ENCODE data around the gene ZCCHC12. TPM values are rescaled to one million over a fixed set of nuclear protein-coding genes. Genes with fewer than 3 reads are reported as not detected.

ZCCHC12 gene
- total RNA-seq, 2 donors from 2014 or later, result 0.74 TPM; not detected in 1

DNA sequence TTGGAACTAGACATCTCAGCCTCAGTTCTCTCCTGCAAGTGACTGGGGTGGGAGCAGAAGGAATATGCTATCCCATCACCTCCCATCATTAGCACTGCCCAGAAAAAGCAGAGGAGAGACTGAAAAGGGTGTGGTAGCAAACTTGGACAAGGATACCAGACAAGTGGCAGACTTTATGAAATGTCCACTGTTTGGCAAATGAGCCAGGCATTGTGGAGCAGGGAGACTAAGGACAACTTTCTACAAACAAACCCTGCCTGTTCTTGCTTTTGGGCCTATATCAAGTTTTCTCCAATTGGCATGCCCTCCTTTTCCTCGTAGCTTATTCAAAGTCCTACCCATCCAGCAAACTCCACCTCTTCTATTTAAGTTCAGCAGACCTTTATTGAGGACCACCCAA, 41.6 kb downstream of the ZCCHC12 start:
- TF ChIP-seq POLR2AphosphoS5 (IDR thresholded peaks at IDR 0.05), result no peak
- TF ChIP-seq, protein P1, sequence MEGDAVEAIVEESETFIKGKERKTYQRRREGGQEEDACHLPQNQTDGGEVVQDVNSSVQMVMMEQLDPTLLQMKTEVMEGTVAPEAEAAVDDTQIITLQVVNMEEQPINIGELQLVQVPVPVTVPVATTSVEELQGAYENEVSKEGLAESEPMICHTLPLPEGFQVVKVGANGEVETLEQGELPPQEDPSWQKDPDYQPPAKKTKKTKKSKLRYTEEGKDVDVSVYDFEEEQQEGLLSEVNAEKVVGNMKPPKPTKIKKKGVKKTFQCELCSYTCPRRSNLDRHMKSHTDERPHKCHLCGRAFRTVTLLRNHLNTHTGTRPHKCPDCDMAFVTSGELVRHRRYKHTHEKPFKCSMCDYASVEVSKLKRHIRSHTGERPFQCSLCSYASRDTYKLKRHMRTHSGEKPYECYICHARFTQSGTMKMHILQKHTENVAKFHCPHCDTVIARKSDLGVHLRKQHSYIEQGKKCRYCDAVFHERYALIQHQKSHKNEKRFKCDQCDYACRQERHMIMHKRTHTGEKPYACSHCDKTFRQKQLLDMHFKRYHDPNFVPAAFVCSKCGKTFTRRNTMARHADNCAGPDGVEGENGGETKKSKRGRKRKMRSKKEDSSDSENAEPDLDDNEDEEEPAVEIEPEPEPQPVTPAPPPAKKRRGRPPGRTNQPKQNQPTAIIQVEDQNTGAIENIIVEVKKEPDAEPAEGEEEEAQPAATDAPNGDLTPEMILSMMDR (IDR thresholded peaks at IDR 0.05), result no peak
- no peak for TF ChIP-seq POLR2A (IDR thresholded peaks at IDR 0.05)
- Histone ChIP-seq H3K4me1 (replicated peaks) (no peaks in the 10 kb centered on the region), H3K36me3 (no peaks in the 10 kb centered on the region), H3K27ac (no peak overlapping the region), H3K9me3 (no peaks in the 10 kb centered on the region), H3K27me3 (replicated peaks; ENCODE audit: insufficient read depth) (no peaks in the 10 kb centered on the region), H3K4me3 (no peak overlapping the region)
- no peak for DNase-seq (ENCODE audit: low spot score)
- WGBS, result 25% methylated on average over 1 of the region's 1 CpG
- intact Hi-C loops (cut with DNase I), result no loop called here

DNA sequence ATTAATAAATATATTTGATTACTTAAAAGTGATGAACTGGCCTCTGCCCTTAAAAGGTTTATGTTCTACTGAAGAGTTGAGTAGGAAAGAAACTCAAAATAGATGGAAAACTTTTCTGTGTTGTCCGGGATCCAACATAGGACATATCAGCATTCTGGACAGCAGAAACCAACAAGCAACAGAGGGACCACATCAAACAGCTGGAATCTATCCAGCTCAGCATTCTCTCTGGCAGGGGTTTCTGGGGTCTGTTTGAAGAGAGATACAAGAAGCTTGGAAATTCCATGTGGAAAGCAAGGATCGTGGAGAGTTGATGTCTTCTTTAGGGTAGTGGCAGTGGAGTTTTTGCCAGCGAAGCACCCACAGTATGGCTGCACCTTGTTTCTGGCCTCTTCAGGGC, 43.6 kb downstream of the ZCCHC12 start:
- Histone ChIP-seq H3K9me3 (no peaks in the 10 kb centered on the region), H3K36me3 (no peaks in the 10 kb centered on the region), H3K27me3 (replicated peaks; ENCODE audit: insufficient read depth) (no peaks in the 10 kb centered on the region), H3K27ac (no peak overlapping the region), H3K4me3 (no peak overlapping the region), H3K4me1 (replicated peaks) (no peaks in the 10 kb centered on the region)
- intact Hi-C loops (cut with DNase I), result no loop called here
- TF ChIP-seq, protein P1 (IDR thresholded peaks at IDR 0.05), result no peak
- TF ChIP-seq POLR2AphosphoS5 (IDR thresholded peaks at IDR 0.05) (no peak), POLR2A (IDR thresholded peaks at IDR 0.05) (no peak)
- DNase-seq (ENCODE audit: low spot score), result no peak
- 72% methylated on average over 3 of the region's 3 CpGs for WGBS

DNA sequence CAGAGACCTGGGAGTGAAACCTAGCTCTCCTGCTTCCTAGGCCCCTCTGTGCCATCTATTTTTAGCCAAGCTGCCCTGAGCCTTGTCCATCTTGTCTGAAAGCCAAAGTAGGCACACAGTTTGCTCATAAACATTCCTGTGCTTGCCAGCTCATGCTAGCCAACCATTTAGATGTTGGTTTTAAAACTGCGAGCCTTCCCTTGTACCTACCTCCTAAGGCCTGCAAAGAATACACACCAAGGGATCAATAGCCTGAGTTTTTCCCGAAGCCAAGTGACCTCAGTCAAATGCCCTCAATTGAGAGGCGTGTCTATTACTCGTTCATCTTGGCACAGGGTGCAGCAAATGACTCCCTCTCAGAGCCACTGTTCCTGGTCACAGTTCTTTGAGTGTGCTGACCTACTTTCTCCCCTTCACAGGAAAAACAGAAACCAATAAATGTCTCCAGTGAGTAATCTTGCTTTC, 48.5 kb downstream of the ZCCHC12 start:
- Histone ChIP-seq H3K9me3 (no peaks in the 10 kb centered on the region), H3K4me3 (no peak overlapping the region), H3K27me3 (replicated peaks; ENCODE audit: insufficient read depth) (no peaks in the 10 kb centered on the region), H3K36me3 (no peaks in the 10 kb centered on the region), H3K4me1 (replicated peaks) (no peaks in the 10 kb centered on the region), H3K27ac (peak overlapping the region; percentile 67)
- peak; percentile 53 for DNase-seq (ENCODE audit: low spot score)
- WGBS, result 8% methylated on average over 4 of the region's 4 CpGs
- no peak for TF ChIP-seq POLR2A (IDR thresholded peaks at IDR 0.05)
- no peak for TF ChIP-seq POLR2AphosphoS5 (IDR thresholded peaks at IDR 0.05)
- TF ChIP-seq, protein P1 (IDR thresholded peaks at IDR 0.05), result no peak
- intact Hi-C loops (cut with DNase I), result no loop called here

Other genes starting within 250 kb of the ZCCHC12 start
- gene IL13RA1, start 96.2 kb upstream of the ZCCHC12 start, total RNA-seq, result 10 to 100 TPM; 24.7 to 46.4 TPM
- 1 to 10 TPM; 3.5 to 8.1 TPM for gene LONRF3, start 150.8 kb downstream of the ZCCHC12 start, total RNA-seq
- gene CT47C1, start 249.2 kb downstream of the ZCCHC12 start, total RNA-seq, result 1 to 10 TPM in 1 of 2 donors, not detected in 1; 2.9 TPM